GM23338 (cell line): ENCODE measurements around the gene TKFC.
A peak's percentile ranks its signal among the peaks of the same experiment; 100 is the strongest.

Source experiments
- CTCF ChIP-seq, 2 experiments: fragments of 200-600 bp in 1 of 2; sonication (generic) in 1 of 2; conservative IDR thresholded peaks; 2 replicates each; pipeline versions ENCODE4 v1.5.1 to v1.6.1; 2016 to 2017; ENCODE audit warnings: antibody characterized with exemption in 2 of 2, low read depth in 2 of 2, mild to moderate bottlenecking in 2 of 2, moderate library complexity in 1 of 2
- EZH2phosphoT487 ChIP-seq: fragments of 200-600 bp; sonication (generic); IDR thresholded peaks from one replicate; pipeline ENCODE4 v1.8.1; 2018; ENCODE audit warnings: antibody characterized with exemption; ENCODE audit not compliant: unreplicated experiment
- POLR2AphosphoS5 ChIP-seq: IDR thresholded peaks from 2 replicates; pipeline ENCODE4 v1.6.1; 2016; ENCODE audit warnings: antibody characterized with exemption, low read depth

GRCh38 chr11:61293867-61294716 is 38.9 kb upstream of the TKFC start:
- TF ChIP-seq CTCF (conservative IDR thresholded peaks at IDR 0.05; ENCODE audit: low read depth in 2 of 2), result 0 out of 4 replicates have a peak, but pooled peaks have one; percentile 2 to 18
- no peak for TF ChIP-seq POLR2AphosphoS5
- no peak for TF ChIP-seq EZH2phosphoT487
